ENCODE results near the gene GP1BB.
"Not testable (repeated sequence)": the region's sequence is repeated elsewhere in the genome, so short reads cannot be mapped to it uniquely, and the experiment has no call there.

Gene GP1BB

DNA sequence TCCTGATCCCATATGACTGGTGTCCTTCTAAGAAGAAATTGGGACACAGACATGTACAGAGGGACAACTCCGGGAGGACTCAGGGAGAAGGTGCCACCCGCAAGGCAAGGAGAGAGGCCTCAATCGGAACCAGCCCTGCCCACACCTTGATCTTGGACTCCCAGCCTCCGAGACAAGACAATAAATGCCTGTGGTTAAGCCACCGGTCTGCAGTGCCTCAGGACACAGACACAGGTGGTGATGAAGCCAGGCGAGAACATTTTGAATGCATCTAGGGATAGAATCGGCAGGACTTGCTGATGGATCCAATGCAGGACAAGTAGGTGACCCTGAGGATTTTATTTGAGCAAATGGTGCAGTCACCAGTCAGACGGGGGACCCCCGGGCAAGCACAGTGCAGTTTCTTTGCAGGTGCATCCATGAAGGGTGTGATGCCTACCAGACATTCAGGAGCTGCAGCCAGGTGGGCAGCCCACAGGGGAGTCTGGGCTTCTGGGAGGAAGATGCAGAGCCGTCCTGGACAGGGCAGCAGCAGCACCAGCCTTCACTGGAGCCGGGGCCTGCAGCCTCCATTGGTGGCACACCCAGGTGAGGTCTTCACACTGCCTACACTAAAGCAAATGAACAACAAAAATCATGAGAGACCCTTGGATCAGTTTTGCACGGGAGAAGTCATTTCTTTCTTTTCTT lies 29.2 kb upstream of the GP1BB start:
- no peak for DNase-seq

DNA sequence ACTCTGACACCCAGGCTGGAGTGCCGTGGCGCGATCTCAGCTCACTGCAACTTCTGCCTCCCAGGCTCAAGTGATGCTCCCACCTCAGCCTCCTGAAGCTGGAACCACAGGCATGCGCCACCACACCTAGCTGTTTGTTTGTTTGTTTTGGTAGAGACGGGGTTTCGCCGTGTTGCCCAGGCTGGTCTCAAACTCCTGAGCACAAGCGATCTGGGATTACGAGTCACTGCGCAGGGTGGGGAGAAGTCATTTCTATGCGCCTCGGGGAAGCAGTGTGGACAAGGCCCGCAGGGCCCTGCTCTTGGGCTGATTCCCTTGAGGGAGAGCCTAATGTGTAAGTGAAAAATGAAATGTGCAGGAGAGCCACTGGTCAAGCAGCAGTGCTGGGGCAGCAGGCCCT lies 28.6 kb upstream of the GP1BB start:
- DNase-seq = no peak

GRCh38 chr22:19696504-19697276 lies 26.6 kb upstream of the GP1BB start:
- DNase-seq = no peak

GRCh38 chr22:19697871-19698270 lies 25.5 kb upstream of the GP1BB start:
- not testable (repeated sequence) for DNase-seq

- DNase-seq = no peak
These were observed 22.4 kb upstream of the GP1BB start for GRCh38 chr22:19700790-19701419.

DNA sequence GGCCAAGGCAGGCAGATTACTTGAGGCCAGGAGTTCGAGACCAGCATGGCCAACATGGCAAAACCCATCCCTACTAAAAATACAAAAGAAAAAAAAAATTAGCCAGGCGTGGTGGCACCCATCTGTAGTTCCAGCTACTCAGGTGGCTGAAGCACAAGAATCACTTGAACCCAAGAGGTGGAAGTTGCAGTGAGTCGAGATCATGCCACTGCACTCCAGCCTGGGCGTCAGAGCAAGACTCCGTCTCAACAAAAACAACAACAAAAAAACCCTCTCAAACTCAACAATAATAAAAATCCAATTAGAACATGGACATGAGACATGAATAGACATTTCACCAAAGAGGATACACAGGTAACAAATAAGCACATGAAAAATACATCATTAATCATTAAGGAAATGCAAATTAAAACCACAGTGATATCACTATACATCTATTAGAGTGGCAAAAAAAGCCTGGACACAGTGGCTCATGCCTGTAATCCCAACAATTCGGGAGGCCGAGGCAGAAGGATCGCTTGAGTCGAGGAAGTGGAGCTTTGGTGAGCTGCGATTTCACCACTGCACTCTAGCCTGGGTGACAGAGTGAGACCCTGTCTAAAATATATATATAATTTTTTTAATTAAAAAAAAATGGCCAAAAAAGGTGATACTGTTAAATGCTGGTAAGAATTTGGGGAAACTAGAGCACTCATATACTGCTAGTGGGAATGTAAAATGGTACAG lies 21.8 kb upstream of the GP1BB start:
- no peak for DNase-seq

DNA sequence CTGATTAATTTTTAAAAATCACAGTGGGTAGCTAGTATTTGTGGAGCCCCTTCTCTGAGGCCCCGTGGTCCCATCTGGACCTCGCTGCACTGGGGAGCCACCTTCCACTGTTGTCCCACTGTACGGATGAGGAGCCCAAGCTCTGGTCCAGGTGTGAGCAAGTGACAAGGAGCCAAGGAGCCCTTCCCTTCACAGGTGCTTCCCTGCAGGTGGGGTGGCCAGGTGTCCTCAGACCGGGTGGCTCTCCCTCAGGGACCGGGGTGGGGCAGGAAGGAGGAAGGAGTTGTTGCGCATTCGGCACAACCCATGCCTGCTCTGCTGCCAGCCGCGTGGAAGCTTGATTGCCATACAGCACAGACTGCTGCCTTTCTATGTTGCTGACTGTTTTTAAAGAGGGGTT lies 19.5 kb upstream of the GP1BB start:
- no peak for DNase-seq

GRCh38 chr22:19704355-19705015 lies 18.9 kb upstream of the GP1BB start:
- no peak for DNase-seq

- no peak for DNase-seq
These were observed 18.0 kb upstream of the GP1BB start for GRCh38 chr22:19705181-19705934.

GRCh38 chr22:19706661-19707151 lies 16.6 kb upstream of the GP1BB start:
- no peak for DNase-seq

DNA sequence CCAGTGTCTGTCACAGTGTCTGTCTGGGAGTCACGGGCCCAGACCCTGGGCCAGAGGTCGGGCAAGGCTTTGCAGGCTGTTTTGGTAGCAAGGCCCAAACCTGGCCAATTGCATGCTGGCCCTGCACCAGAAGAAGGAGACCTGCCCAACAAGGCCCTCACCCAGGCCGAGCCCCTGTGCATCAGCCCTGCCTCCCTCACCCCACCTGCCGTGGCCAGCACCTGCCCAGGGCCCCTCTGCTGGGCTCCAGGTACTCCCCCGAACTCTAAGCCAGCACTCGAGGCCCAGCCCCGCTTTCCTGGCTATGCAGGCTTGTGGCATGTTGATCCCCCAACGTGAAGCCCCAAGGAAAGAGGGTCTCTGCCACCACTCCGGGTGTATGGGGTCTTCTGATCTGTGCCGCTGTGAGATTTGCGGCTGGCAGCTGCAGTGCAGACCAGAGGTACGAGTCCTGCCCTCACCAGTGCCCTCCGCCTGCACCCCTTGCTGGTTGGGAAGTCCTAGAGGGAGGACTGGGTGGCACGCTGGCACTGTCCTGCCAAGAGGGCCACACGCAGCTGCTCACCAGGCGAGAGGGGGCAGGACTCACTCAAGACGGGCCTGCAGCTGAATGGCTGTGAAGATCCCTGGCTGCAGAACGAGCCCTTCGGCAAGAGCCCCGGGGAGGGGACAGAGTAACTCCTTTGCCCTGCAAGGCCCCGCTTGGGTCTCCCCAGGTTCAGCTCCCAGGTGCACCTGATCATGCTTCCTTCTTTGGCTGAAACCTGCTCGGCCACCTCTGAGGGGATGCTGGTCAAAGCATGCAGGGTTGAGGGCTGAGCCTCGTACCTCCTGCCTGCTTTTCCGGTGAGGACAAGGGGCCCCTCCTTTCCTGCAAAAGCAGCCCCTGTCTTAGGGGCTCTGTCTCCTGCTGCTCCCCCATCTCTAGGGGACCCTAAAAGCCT lies 15.7 kb upstream of the GP1BB start:
- DNase-seq = no peak

GRCh38 chr22:19708321-19709011 lies 14.9 kb upstream of the GP1BB start:
- DNase-seq = no peak

- no peak for DNase-seq
These were observed 14.1 kb upstream of the GP1BB start for GRCh38 chr22:19709063-19709769.

GRCh38 chr22:19710020-19710768 lies 13.1 kb upstream of the GP1BB start:
- no peak for DNase-seq

- no peak for DNase-seq
These were observed 12.6 kb upstream of the GP1BB start for GRCh38 chr22:19710769-19711106.

- no peak for DNase-seq
These were observed 10.1 kb upstream of the GP1BB start for GRCh38 chr22:19713245-19713644.

DNA sequence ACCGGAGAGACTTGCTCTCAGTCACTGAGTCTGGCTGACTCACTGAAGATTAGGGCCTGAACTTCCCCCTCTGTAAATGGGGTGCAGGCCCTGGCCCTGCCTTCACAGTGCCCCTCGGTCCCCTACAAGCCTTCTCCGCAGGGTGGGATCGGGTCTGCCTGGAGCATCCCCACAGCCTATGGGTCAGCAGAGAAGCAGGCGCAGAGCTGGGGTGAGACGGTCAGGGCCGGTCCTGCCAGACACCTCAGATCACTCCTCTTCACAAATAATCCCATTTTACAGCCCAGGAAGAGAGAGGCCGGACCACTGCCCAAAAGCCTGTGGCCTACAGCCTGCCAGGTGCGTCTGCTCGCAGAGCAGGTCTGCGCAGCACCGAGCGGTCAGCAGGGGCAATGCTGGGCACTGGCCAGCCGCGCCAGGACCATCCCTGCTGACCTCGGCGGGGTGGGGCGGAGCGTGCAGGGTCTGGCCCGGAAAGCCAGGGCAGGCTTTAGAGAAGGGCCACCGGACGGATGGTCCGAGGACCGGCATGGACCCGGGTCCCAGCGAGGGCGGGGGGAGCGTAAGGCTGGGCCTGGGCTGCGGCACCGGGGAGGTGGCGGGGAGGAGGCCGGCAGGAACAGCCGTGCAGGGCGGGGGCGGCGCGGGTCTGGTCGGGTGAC lies 9.6 kb upstream of the GP1BB start:
- no peak for DNase-seq

Measured in NCI-H1694 (cell line).